SK-N-SH (cell line): ENCODE data around the gene DIAPH2. TPM values are rescaled to one million over a fixed set of nuclear protein-coding genes. Genes with fewer than 3 reads are reported as not detected.

ENCODE experiments used
- CTCF ChIA-PET: fragments of 300-600, 350-600 bp; formaldehyde crosslinking; extraction: SDS; loops from one replicate; lab custom pipeline; 2021; lab: Yijun Ruan, JAX
- POLR2A ChIA-PET: fragments of 350-600 bp; sonication (Branson Sonifier 250); formaldehyde crosslinking; extraction: SDS; loops from one replicate; lab custom pipeline; 2020; ENCODE audit warnings: antibody characterized with exemption, inconsistent platforms; lab: Yijun Ruan, JAX
- DNase-seq: peaks from one replicate; pipeline ENCODE4 v3.0.0; 2012
- H2AFZ ChIP-seq: fragments of 200-600 bp; sonication (generic); 2 replicates; pipeline ENCODE4 v1.8.1; 2016; ENCODE audit warnings: antibody characterized with exemption, mild to moderate bottlenecking, low read depth
- H3F3A ChIP-seq: fragments of 200-600 bp; sonication (generic); replicated peaks from 2 replicates; pipeline ENCODE3; 2016; ENCODE audit warnings: antibody characterized with exemption, mild to moderate bottlenecking; ENCODE audit not compliant: insufficient read depth
- H3K27ac ChIP-seq, 2 experiments: fragments of 200-500 bp in 1 of 2; fragments of 200-600 bp in 1 of 2; sonication (Bioruptor generic) in 1 of 2; sonication (generic), shearing (Covaris generic) in 1 of 2; 2 replicates each; pipeline versions ENCODE4 v1.5.1 to v1.6.1; 2014 to 2016; ENCODE audit warnings: low read depth in 2 of 2, inconsistent platforms in 1 of 2, low read length in 1 of 2, mild to moderate bottlenecking in 1 of 2, mixed read lengths in 1 of 2
- H3K27me3 ChIP-seq: fragments of 200-600 bp; sonication (generic), shearing (Covaris generic); 2 replicates; pipeline ENCODE4 v1.6.1; 2016; ENCODE audit warnings: mixed run types; ENCODE audit not compliant: insufficient read depth
- H3K36me3 ChIP-seq, 2 experiments: fragments of 200-500 bp in 1 of 2; fragments of 200-600 bp in 1 of 2; sonication (Bioruptor generic) in 1 of 2; sonication (generic) in 1 of 2; replicated peaks in 1 of 2; 2 replicates each; pipeline versions ENCODE3 to v1.5.1; 2014 to 2016; ENCODE audit warnings: low read length in 1 of 2, mild to moderate bottlenecking in 1 of 2; ENCODE audit not compliant: insufficient read depth in 2 of 2, control insufficient read depth in 1 of 2
- H3K4me1 ChIP-seq, 2 experiments: fragments of 200-500 bp in 1 of 2; fragments of 200-600 bp in 1 of 2; sonication (Bioruptor generic) in 1 of 2; sonication (generic), shearing (Covaris generic) in 1 of 2; 2 replicates each; pipeline versions ENCODE4 v1.5.1 to v1.6.1; 2014 to 2016; ENCODE audit warnings: low read depth in 1 of 2, low read length in 1 of 2, mixed run types in 1 of 2; ENCODE audit not compliant: insufficient read depth in 2 of 2, control insufficient read depth in 1 of 2
- H3K4me2 ChIP-seq: fragments of 200-600 bp; sonication (generic), shearing (Covaris generic); 2 replicates; pipeline ENCODE4 v1.6.1; 2017; ENCODE audit warnings: mixed run types
- H3K4me3 ChIP-seq, 2 experiments: fragments of 200-500 bp in 1 of 2; fragments of 200-600 bp in 1 of 2; sonication (Bioruptor generic) in 1 of 2; sonication (generic), shearing (Covaris generic) in 1 of 2; 2 replicates each; pipeline versions ENCODE4 v1.5.1 to v1.8.1; 2014 to 2016; ENCODE audit warnings: low read depth in 2 of 2, inconsistent platforms in 1 of 2, low read length in 1 of 2, mild to moderate bottlenecking in 1 of 2, mixed read lengths in 1 of 2, moderate library complexity in 1 of 2
- H3K79me2 ChIP-seq: fragments of 200-600 bp; sonication (generic); 2 replicates; pipeline ENCODE4 v1.8.1; 2017; ENCODE audit warnings: mild to moderate bottlenecking; ENCODE audit not compliant: insufficient read depth
- H3K9ac ChIP-seq: fragments of 200-600 bp; sonication (generic); 2 replicates; pipeline ENCODE4 v1.6.1; 2017; ENCODE audit warnings: mixed run types
- H3K9me2 ChIP-seq: fragments of 200-600 bp; sonication (generic); 2 replicates; pipeline ENCODE4 v1.6.1; 2017; ENCODE audit warnings: mixed run types
- H3K9me3 ChIP-seq: fragments of 200-600 bp; sonication (generic); 2 replicates; pipeline ENCODE4 v1.6.1; 2017; ENCODE audit warnings: mixed run types, mild to moderate bottlenecking, moderate library complexity
- H4K20me1 ChIP-seq: fragments of 200-600 bp; sonication (generic); 2 replicates; pipeline ENCODE4 v1.6.1; 2017; ENCODE audit warnings: mild to moderate bottlenecking, mixed run types; ENCODE audit not compliant: insufficient read depth
- CHD2 ChIP-seq: fragments of 150-350 bp; IDR thresholded peaks from 2 replicates; pipeline ENCODE4 v1.6.1; 2018; ENCODE audit warnings: low read length; ENCODE audit not compliant: partially characterized antibody
- CTCF ChIP-seq: fragments of 200-600 bp; sonication (generic); IDR thresholded peaks from 2 replicates; pipeline ENCODE4 v1.6.1; 2017; ENCODE audit warnings: antibody characterized with exemption, mild to moderate bottlenecking, moderate library complexity
- ELF1 ChIP-seq: IDR thresholded peaks from 2 replicates; pipeline ENCODE4 v1.4.0; 2012
- EZH2phosphoT487 ChIP-seq: fragments of 200-600 bp; sonication (generic); IDR thresholded peaks from 2 replicates; pipeline ENCODE4 v1.6.1; 2017; ENCODE audit warnings: low read depth, mixed run types, mild to moderate bottlenecking, antibody characterized with exemption, moderate library complexity, borderline replicate concordance
- FOXM1 ChIP-seq: IDR thresholded peaks from 2 replicates; pipeline ENCODE4 v1.4.0; 2012; ENCODE audit warnings: low read depth, mild to moderate bottlenecking
- GABPA ChIP-seq: IDR thresholded peaks from 2 replicates; pipeline ENCODE4 v1.4.0; 2012; ENCODE audit warnings: low read depth, mild to moderate bottlenecking
- IRF3 ChIP-seq: fragments of 150-350 bp; IDR thresholded peaks from 2 replicates; pipeline ENCODE4 v1.6.1; 2016; ENCODE audit warnings: mild to moderate bottlenecking, low read depth, low read length
- MEF2A ChIP-seq: IDR thresholded peaks from 2 replicates; pipeline ENCODE4 v1.4.0; 2012; ENCODE audit warnings: low read depth, borderline replicate concordance
- MXI1 ChIP-seq: IDR thresholded peaks from 2 replicates; pipeline ENCODE4 v1.6.1; 2012; ENCODE audit warnings: mild to moderate bottlenecking, low read depth, low read length, improper control_type of control experiment
- NRF1 ChIP-seq: IDR thresholded peaks from 2 replicates; pipeline ENCODE4 v1.6.1; 2012; ENCODE audit warnings: low read depth, mild to moderate bottlenecking, low read length
- RAD21 ChIP-seq: IDR thresholded peaks from 2 replicates; pipeline ENCODE4 v1.6.1; 2012; ENCODE audit warnings: mild to moderate bottlenecking, low read length
- RCOR1 ChIP-seq: fragments of 150-350 bp; IDR thresholded peaks from 2 replicates; pipeline ENCODE4 v1.6.1; 2017; ENCODE audit warnings: antibody characterized with exemption, low read length
- RXRA ChIP-seq: IDR thresholded peaks from 2 replicates; pipeline ENCODE4 v1.4.0; 2012; ENCODE audit warnings: low read depth, mild to moderate bottlenecking, borderline replicate concordance
- SIN3A ChIP-seq: IDR thresholded peaks from 2 replicates; pipeline ENCODE4 v1.6.1; 2012; ENCODE audit warnings: low read depth, mild to moderate bottlenecking, low read length, moderate library complexity, borderline replicate concordance
- SMC3 ChIP-seq: IDR thresholded peaks from 2 replicates; pipeline ENCODE4 v1.6.1; 2012; ENCODE audit warnings: low read depth, low read length, improper control_type of control experiment
- TAF1 ChIP-seq: IDR thresholded peaks from 2 replicates; pipeline ENCODE4 v1.6.1; 2012; ENCODE audit warnings: low read depth, mild to moderate bottlenecking, low read length, moderate library complexity, borderline replicate concordance
- WGBS: methylation state at CpG from one replicate; pipeline ENCODE4 v1.1.6; 2017; ENCODE audit warnings: low lambda C conversion rate; 5-methylcytosine and 5-hydroxymethylcytosine counted together
- polyA plus RNA-seq, 3 experiments: library from polyadenylated mRNA; depleted of rRNA; stranded (reverse); fragments of >200 nt; gene quantifications; 2 replicates each; pipeline ENCODE4 v1.2.3, GENCODE V29; 2012
- TF ChIP-seq, protein P1 (sequence below): IDR thresholded peaks from 2 replicates; pipeline ENCODE4 v1.4.0; 2012; ENCODE audit warnings: low read depth, borderline replicate concordance

Gene DIAPH2
- polyA plus RNA-seq, 1 of the 3 experiments (the other 2 are of a cell fraction): 1.1 TPM

DNA sequence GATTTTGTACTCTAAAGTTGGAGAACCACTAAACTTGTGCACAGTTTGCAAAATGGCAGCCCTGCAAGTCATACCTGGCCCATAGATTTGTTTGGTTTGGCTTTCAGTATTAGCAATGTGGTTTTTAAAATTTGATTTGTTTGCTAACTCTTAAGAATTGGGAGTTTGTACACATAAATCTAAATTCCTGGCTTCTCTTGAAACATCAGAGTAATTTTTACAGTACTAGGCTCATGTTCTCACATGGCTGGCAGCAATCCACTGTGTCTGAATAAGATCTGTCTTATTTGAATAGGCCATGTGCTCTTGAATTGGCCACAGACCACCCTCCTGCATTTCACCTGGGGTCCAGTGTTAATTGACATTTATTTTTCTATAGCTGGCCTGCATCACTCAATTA, 21.3 kb downstream of the DIAPH2 start:
- no peaks in the 10 kb centered on the region for H3K79me2 ChIP-seq
- TF ChIP-seq, protein P1, sequence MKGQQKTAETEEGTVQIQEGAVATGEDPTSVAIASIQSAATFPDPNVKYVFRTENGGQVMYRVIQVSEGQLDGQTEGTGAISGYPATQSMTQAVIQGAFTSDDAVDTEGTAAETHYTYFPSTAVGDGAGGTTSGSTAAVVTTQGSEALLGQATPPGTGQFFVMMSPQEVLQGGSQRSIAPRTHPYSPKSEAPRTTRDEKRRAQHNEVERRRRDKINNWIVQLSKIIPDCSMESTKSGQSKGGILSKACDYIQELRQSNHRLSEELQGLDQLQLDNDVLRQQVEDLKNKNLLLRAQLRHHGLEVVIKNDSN: no peak
- TF ChIP-seq SIN3A: no peak
- TF ChIP-seq CHD2: no peak
- no peak for TF ChIP-seq MXI1
- no peak for TF ChIP-seq FOXM1
- TF ChIP-seq RAD21: no peak
- no peak for TF ChIP-seq IRF3
- TF ChIP-seq, all 33 proteins: peak for 0
- no peaks in the 10 kb centered on the region for H3K9me2 ChIP-seq
- no peak overlapping the region for H3K9ac ChIP-seq
- no peaks in the 10 kb centered on the region for H3K27me3 ChIP-seq
- no peak overlapping the region for H2AFZ ChIP-seq
- H3K4me2 ChIP-seq: no peak overlapping the region
- H3K4me1 ChIP-seq: no peaks in the 10 kb centered on the region
- CTCF ChIA-PET: no interaction called here
- H3K36me3 ChIP-seq: no peaks in the 10 kb centered on the region
- H3K4me3 ChIP-seq: no peak overlapping the region
- POLR2A ChIA-PET: no interaction called here
- H4K20me1 ChIP-seq: no peaks in the 10 kb centered on the region
- no peaks in the 10 kb centered on the region for H3F3A ChIP-seq
- no peak overlapping the region for H3K27ac ChIP-seq
- no peak for DNase-seq
- no peaks in the 10 kb centered on the region for H3K9me3 ChIP-seq

DNA sequence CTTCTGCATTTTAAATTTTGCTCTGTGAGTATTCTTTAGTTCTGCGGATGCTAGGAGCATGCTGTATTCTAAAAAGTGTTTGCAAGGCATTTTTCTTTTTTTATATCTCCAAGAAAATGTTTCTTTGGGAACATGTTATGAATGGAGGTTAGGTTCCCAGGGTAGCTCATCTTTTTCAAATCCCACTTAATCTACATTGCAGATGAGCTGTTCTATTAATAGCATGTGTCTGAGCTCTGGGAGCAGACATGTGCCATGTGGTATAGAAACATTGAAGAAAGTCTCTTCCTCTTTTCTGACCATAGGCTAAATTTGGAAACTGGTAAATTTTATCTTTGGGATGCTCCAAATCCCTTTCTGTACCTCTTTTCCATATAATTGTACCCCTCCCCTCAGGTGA, 23.2 kb downstream of the DIAPH2 start:
- no peaks in the 10 kb centered on the region for H3K36me3 ChIP-seq
- no peak overlapping the region for H2AFZ ChIP-seq
- ChIA-PET POLR2A (no interaction called here), CTCF (no interaction called here)
- no peaks in the 10 kb centered on the region for H3K27me3 ChIP-seq
- H3K4me2 ChIP-seq: no peak overlapping the region
- WGBS: 49% methylated on average over 1 of the region's 1 CpG
- no peaks in the 10 kb centered on the region for H3F3A ChIP-seq
- no peak overlapping the region for H3K4me3 ChIP-seq
- DNase-seq: no peak
- H3K9me3 ChIP-seq: no peaks in the 10 kb centered on the region
- no peak overlapping the region for H3K27ac ChIP-seq
- H3K4me1 ChIP-seq: no peaks in the 10 kb centered on the region
- no peaks in the 10 kb centered on the region for H3K9me2 ChIP-seq
- no peak overlapping the region for H3K9ac ChIP-seq
- no peaks in the 10 kb centered on the region for H3K79me2 ChIP-seq
- no peaks in the 10 kb centered on the region; the same call in 1 of the 2 replicates for H4K20me1 ChIP-seq
- no peak for TF ChIP-seq MXI1
- no peak for TF ChIP-seq NRF1
- no peak for TF ChIP-seq RXRA
- no peak for TF ChIP-seq TAF1
- TF ChIP-seq CTCF: no peak
- TF ChIP-seq MEF2A: no peak
- TF ChIP-seq RCOR1: no peak
- TF ChIP-seq EZH2phosphoT487: no peak
- no peak for TF ChIP-seq SMC3
- no peak for TF ChIP-seq GABPA
- no peak for TF ChIP-seq SIN3A
- TF ChIP-seq ELF1: no peak
- TF ChIP-seq, all 33 proteins: peak for 0
